SU-DHL-6 (cell line): Measurements from ENCODE around the gene GTPBP4.

Source experiments
- CTCF ChIP-seq: fragments of 200-600 bp; sonication (generic); IDR thresholded peaks from one replicate; pipeline ENCODE4 v1.5.1; 2017; ENCODE audit warnings: antibody characterized with exemption, mild to moderate bottlenecking, low read length, moderate library complexity; ENCODE audit not compliant: insufficient read depth, poor library complexity, severe bottlenecking
- EZH2phosphoT487 ChIP-seq: fragments of 200-600 bp; sonication (generic), shearing (Covaris generic); conservative IDR thresholded peaks from 2 replicates; pipeline ENCODE4 v1.6.1; 2018; ENCODE audit warnings: mild to moderate bottlenecking, antibody characterized with exemption, low read length, moderate library complexity, mixed read lengths

GRCh38 chr10:947051-947450, 41.2 kb upstream of the GTPBP4 start:
- TF ChIP-seq CTCF (no peak), EZH2phosphoT487 (no peak)
